ENCODE data around the gene MPIG6B.

MPIG6B gene

DNA sequence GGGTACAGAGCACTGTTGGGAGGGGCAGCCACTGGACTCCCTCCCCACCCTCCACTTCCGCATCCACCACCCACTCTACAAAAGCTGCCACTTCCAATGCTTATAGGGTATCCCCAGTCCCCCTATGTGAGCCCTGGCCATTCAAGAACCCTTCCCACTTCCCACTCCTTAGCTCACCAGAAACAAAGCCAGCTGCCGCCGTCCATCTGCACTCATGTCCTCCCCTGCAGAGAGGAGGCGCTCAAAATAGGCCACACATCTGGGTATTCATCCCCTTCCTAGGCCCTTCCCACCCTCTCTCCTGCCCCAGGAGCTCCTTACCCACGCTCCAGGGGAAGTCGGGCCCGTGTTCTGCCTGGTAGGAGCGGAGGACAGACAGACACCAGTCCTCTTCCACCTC, 35.9 kb upstream of the MPIG6B start:
- no peak for TF ChIP-seq NFIC (IDR thresholded peaks at IDR 0.05)

- TF ChIP-seq CREB1 (IDR thresholded peaks at IDR 0.05; ENCODE audit: low read depth) (no peak), TAF1 (IDR thresholded peaks at IDR 0.05; ENCODE audit: low read depth) (no peak), NFIC (IDR thresholded peaks at IDR 0.05) (no peak), MAX (IDR thresholded peaks at IDR 0.05) (no peak)
- TF ChIP-seq, protein P1, sequence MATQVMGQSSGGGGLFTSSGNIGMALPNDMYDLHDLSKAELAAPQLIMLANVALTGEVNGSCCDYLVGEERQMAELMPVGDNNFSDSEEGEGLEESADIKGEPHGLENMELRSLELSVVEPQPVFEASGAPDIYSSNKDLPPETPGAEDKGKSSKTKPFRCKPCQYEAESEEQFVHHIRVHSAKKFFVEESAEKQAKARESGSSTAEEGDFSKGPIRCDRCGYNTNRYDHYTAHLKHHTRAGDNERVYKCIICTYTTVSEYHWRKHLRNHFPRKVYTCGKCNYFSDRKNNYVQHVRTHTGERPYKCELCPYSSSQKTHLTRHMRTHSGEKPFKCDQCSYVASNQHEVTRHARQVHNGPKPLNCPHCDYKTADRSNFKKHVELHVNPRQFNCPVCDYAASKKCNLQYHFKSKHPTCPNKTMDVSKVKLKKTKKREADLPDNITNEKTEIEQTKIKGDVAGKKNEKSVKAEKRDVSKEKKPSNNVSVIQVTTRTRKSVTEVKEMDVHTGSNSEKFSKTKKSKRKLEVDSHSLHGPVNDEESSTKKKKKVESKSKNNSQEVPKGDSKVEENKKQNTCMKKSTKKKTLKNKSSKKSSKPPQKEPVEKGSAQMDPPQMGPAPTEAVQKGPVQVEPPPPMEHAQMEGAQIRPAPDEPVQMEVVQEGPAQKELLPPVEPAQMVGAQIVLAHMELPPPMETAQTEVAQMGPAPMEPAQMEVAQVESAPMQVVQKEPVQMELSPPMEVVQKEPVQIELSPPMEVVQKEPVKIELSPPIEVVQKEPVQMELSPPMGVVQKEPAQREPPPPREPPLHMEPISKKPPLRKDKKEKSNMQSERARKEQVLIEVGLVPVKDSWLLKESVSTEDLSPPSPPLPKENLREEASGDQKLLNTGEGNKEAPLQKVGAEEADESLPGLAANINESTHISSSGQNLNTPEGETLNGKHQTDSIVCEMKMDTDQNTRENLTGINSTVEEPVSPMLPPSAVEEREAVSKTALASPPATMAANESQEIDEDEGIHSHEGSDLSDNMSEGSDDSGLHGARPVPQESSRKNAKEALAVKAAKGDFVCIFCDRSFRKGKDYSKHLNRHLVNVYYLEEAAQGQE (IDR thresholded peaks at IDR 0.05; ENCODE audit: low read depth), result no peak
Observed at GRCh38 chr6:31687860-31688693, 35.1 kb upstream of the MPIG6B start.

- TF ChIP-seq, protein P2, sequence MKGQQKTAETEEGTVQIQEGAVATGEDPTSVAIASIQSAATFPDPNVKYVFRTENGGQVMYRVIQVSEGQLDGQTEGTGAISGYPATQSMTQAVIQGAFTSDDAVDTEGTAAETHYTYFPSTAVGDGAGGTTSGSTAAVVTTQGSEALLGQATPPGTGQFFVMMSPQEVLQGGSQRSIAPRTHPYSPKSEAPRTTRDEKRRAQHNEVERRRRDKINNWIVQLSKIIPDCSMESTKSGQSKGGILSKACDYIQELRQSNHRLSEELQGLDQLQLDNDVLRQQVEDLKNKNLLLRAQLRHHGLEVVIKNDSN (IDR thresholded peaks at IDR 0.05), result no peak
- no peak for TF ChIP-seq YY1 (IDR thresholded peaks at IDR 0.05; ENCODE audit: low read depth)
- no peak for TF ChIP-seq ZBTB7A (IDR thresholded peaks at IDR 0.05; ENCODE audit: low read depth)
- TF ChIP-seq NFIC (IDR thresholded peaks at IDR 0.05), result no peak
- TF ChIP-seq MAX (IDR thresholded peaks at IDR 0.05), result no peak
- no peak for TF ChIP-seq TAF1 (IDR thresholded peaks at IDR 0.05; ENCODE audit: low read depth)
- TF ChIP-seq RAD21 (IDR thresholded peaks at IDR 0.05; ENCODE audit: low read depth), result no peak
- TF ChIP-seq, protein P1 (IDR thresholded peaks at IDR 0.05; ENCODE audit: low read depth), result no peak
- TF ChIP-seq CREB1 (IDR thresholded peaks at IDR 0.05; ENCODE audit: low read depth), result no peak
- TF ChIP-seq TEAD4 (IDR thresholded peaks at IDR 0.05), result no peak
- TF ChIP-seq EGR1 (IDR thresholded peaks at IDR 0.05), result no peak
- TF ChIP-seq CEBPB (IDR thresholded peaks at IDR 0.05), result no peak
- TF ChIP-seq EP300 (IDR thresholded peaks at IDR 0.05; ENCODE audit: borderline replicate concordance), result no peak
- no peak for TF ChIP-seq FOXM1 (IDR thresholded peaks at IDR 0.05; ENCODE audit: borderline replicate concordance, low read depth)
- no peak for TF ChIP-seq TCF12 (IDR thresholded peaks at IDR 0.05; ENCODE audit: low read depth)
Observed at GRCh38 chr6:31689249-31690110, 33.7 kb upstream of the MPIG6B start.

DNA sequence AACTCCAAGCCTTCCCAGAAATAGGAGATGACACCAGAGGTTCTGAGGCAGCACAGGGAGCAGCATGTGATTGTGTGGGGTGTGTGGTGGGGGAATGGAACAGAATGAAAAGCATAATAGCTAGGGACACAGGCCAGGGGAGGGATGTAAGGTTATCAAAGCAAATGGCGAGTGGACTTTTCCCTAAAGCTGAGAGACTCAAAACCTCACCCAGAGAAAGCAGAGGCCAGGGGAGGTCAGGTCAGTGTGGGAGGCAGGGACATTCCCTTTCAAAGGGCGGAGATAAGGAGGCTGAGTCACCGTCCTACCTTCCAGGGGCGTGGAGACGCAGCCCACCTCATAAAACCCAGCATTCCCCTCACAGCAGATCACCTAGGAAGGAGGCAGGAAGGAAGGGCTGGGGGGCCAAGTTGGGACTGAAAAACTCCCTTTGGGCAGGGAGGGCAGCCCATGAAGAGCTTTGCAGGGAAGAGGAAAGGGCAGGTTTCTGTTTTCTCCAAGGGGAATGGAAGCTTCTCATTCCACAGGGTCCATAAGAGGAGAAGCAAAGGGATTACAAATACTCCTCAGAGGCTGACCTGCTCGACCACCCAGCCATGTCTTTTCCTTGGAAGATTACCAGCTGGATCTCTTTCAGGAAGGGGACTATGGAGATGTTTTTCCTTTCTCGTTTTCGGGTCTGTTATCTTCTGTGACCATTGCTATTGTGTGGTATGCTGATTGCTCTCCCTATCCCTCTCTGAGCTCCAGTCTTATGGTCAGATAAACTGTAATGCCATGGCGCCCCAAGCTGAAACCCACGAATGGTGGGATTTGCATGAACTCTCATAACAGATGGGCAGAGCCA, 32.7 kb upstream of the MPIG6B start:
- TF ChIP-seq YY1 (IDR thresholded peaks at IDR 0.05; ENCODE audit: low read depth) (no peak), CREB1 (IDR thresholded peaks at IDR 0.05; ENCODE audit: low read depth) (no peak), RAD21 (IDR thresholded peaks at IDR 0.05; ENCODE audit: low read depth) (no peak)

DNA sequence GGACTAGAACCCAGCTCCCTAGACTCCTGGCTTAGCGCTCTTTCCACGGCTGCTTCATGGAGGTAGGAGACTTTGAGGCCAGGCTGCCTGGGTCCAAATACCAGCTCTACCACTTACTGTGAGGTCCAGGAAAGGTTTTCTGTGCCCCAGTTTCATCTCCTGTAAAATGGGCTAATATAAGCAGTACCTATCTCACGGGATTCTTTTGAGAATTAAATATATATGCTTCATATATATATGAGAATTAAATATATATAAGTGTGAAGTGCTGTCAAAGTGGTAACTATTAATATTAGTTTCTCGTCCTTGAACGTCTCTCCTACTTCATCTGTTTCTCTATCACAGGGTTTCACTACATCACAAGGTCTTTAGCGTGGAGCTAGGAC, 32.1 kb upstream of the MPIG6B start:
- no peak for TF ChIP-seq EP300 (IDR thresholded peaks at IDR 0.05; ENCODE audit: borderline replicate concordance)
- no peak for TF ChIP-seq FOXM1 (IDR thresholded peaks at IDR 0.05; ENCODE audit: borderline replicate concordance, low read depth)
- TF ChIP-seq CREB1 (IDR thresholded peaks at IDR 0.05; ENCODE audit: low read depth), result no peak
- TF ChIP-seq NFIC (IDR thresholded peaks at IDR 0.05), result no peak
- TF ChIP-seq RAD21 (IDR thresholded peaks at IDR 0.05; ENCODE audit: low read depth), result no peak
- no peak for TF ChIP-seq MAX (IDR thresholded peaks at IDR 0.05)
- no peak for TF ChIP-seq CEBPB (IDR thresholded peaks at IDR 0.05)
- TF ChIP-seq EGR1 (IDR thresholded peaks at IDR 0.05), result no peak
- no peak for TF ChIP-seq ZBTB7A (IDR thresholded peaks at IDR 0.05; ENCODE audit: low read depth)
- TF ChIP-seq TEAD4 (IDR thresholded peaks at IDR 0.05), result no peak
- TF ChIP-seq TCF12 (IDR thresholded peaks at IDR 0.05; ENCODE audit: low read depth), result no peak
- TF ChIP-seq YY1 (IDR thresholded peaks at IDR 0.05; ENCODE audit: low read depth), result no peak
- TF ChIP-seq, protein P2 (IDR thresholded peaks at IDR 0.05), result no peak
- TF ChIP-seq, protein P1 (IDR thresholded peaks at IDR 0.05; ENCODE audit: low read depth), result no peak
- no peak for TF ChIP-seq TAF1 (IDR thresholded peaks at IDR 0.05; ENCODE audit: low read depth)
